Panc1 (cell line): ENCODE data around the gene MYBPC3. TPM values are rescaled to one million over a fixed set of nuclear protein-coding genes. Genes with fewer than 3 reads are reported as not detected.
A peak's percentile ranks its signal among the peaks of the same experiment; 100 is the strongest.

Source experiments
- ATAC-seq: fragments of 200-7000 bp; cut with Tn5 transposase; 2 replicates; pipeline ENCODE4 v1.9.1; 2020; ENCODE audit warnings: mild to moderate bottlenecking, moderate library complexity
- BruUV-seq: library from RNA; stranded (reverse); fragments of 400-500 nt; replicated peaks from 2 replicates; lab custom pipeline; 2021; lab: Mats Ljungman, UMichigan
- CTCF ChIA-PET: fragments of 300-600 bp; sonication (Branson Sonifier 250); formaldehyde crosslinking; loops from one replicate; lab custom pipeline; 2022; ENCODE audit warnings: antibody characterized with exemption; lab: Charles Lee
- POLR2A ChIA-PET: fragments of 300-600 bp; sonication (Branson Sonifier 250); formaldehyde crosslinking; loops from one replicate; lab custom pipeline; 2022; ENCODE audit warnings: antibody characterized with exemption; lab: Charles Lee
- DNase-seq: peaks from one replicate; pipeline ENCODE4 v3.0.0-alpha.2; 2010; ENCODE audit warnings: low read depth, low spot score
- H3K27ac ChIP-seq: 2 replicates; pipeline ENCODE4 v1.5.1; 2011; ENCODE audit warnings: mild to moderate bottlenecking, low read length, inconsistent platforms
- H3K27me3 ChIP-seq: fragments of 200-500 bp; sonication (Bioruptor generic); 2 replicates; pipeline ENCODE4 v1.6.0; 2014; ENCODE audit warnings: low read length, inconsistent platforms; ENCODE audit not compliant: control insufficient read depth, insufficient read depth
- H3K36me3 ChIP-seq: fragments of 200-500 bp; sonication (Bioruptor generic); 2 replicates; pipeline ENCODE4 v1.5.1; 2014; ENCODE audit warnings: inconsistent platforms, mild to moderate bottlenecking, low read length, moderate library complexity; ENCODE audit not compliant: control insufficient read depth, insufficient read depth
- H3K4me1 ChIP-seq: 2 replicates; pipeline ENCODE4 v1.5.1; 2011; ENCODE audit warnings: inconsistent platforms, mild to moderate bottlenecking, low read length, moderate library complexity; ENCODE audit not compliant: control insufficient read depth, insufficient read depth
- H3K4me3 ChIP-seq, 2 experiments: 2 replicates each; pipeline ENCODE4 v1.5.1; 2011 to 2012; ENCODE audit warnings: low read depth in 2 of 2, low read length in 2 of 2, mild to moderate bottlenecking in 2 of 2, inconsistent platforms in 1 of 2, moderate library complexity in 1 of 2
- H3K9me3 ChIP-seq: fragments of 200-500 bp; sonication (Bioruptor generic); 2 replicates; pipeline ENCODE4 v1.5.1; 2014; ENCODE audit warnings: low read depth, mild to moderate bottlenecking, inconsistent platforms, low read length, moderate library complexity; ENCODE audit not compliant: control insufficient read depth, insufficient read depth
- CTCF ChIP-seq: fragments of 450-650 bp; IDR thresholded peaks from 2 replicates; pipeline ENCODE4 v1.5.1; 2017; ENCODE audit warnings: mild to moderate bottlenecking
- POLR2AphosphoS5 ChIP-seq: IDR thresholded peaks from 2 replicates; pipeline ENCODE4 v1.6.1; 2012; ENCODE audit warnings: mild to moderate bottlenecking, low read depth, low read length, moderate library complexity
- SIN3A ChIP-seq: IDR thresholded peaks from 2 replicates; pipeline ENCODE4 v1.6.1; 2012; ENCODE audit warnings: low read depth, mild to moderate bottlenecking, low read length, moderate library complexity, borderline replicate concordance; ENCODE audit not compliant: insufficient read depth
- TCF7L2 ChIP-seq: IDR thresholded peaks from 2 replicates; pipeline ENCODE4 v1.6.1; 2011; ENCODE audit warnings: mild to moderate bottlenecking, low read depth, low read length, inconsistent platforms
- in situ Hi-C: cut with HindIII; loops from 2 replicates; pipeline ENCODE4 v1.10.0; 2016; ENCODE audit warnings: low sequenced_read_pairs, low pct_unique_long_range_greater_than_20kb
- intact Hi-C: fragments of 100-400 bp; cut with micrococcal nuclease; formaldehyde crosslinking; loops from one replicate; pipeline ENCODE4 v1.10.0; 2022; ENCODE audit not compliant: unreplicated experiment
- total RNA-seq: library from RNA; stranded (reverse); gene quantifications from one replicate; pipeline ENCODE4 v1.2.1, GENCODE V29; 2021; ENCODE audit not compliant: unreplicated experiment
- TF ChIP-seq, protein P1 (sequence below), 2 experiments: IDR thresholded peaks; 2 replicates each; pipeline ENCODE4 v1.6.1; 2011 to 2012; ENCODE audit warnings: low read depth in 2 of 2, control low read depth in 1 of 2, low read length in 1 of 2, mild to moderate bottlenecking in 1 of 2, moderate library complexity in 1 of 2; ENCODE audit not compliant: insufficient read depth in 1 of 2

Gene MYBPC3
- total RNA-seq, 1 experiment from 2014 or later: not detected

DNA sequence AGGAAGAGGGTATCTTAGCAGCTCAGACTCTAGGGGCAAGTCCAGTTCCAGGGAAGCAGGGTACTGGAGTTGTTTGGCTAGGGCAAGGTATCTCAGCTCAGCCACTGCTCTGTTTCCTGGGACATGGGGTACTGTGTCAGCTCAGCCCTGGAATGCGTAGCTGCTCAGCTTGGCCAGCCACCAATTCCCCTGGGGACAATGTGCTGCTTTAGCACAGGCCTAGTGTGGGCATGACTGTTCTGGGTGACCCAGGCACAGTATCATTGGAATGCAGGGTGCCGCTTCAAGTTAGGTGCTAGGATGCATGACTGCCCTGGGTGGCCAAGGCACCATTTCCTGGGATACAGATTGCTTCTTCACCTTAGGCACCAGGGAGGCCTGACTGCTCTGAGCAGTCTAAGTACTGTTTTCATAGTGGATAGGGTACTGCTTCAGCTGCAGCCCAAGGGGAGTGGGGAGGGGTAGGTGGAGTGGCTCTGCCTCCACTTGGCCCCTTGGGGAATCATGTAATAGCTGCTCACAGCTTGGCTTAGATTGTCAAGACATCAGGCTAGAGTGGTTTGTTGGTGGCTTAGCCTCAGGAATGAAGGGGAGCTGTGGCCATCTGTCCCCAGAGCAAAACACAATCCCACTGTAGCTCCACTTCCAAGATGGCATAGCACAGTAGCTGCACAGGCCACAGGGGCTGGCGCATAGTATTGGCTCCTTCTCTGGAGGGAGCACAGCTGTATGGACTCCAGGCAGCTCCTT is 46.6 kb downstream of the MYBPC3 start:
- 0 out of 2 replicates have a peak, but pooled peaks have one; percentile 26 for ATAC-seq
- intact Hi-C loops (no loop called here), in situ Hi-C loops (no loop called here)
- Histone ChIP-seq H3K27me3 (no peaks in the 10 kb centered on the region), H3K4me3 (no peak overlapping the region), H3K36me3 (peaks cover 2% of the 10 kb centered on the region; the same call in 1 of the 2 replicates), H3K4me1 (no peaks in the 10 kb centered on the region), H3K9me3 (no peaks in the 10 kb centered on the region), H3K27ac (no peak overlapping the region)
- TF ChIP-seq POLR2AphosphoS5: no peak
- no peak for TF ChIP-seq CTCF
- no peak for TF ChIP-seq SIN3A
- TF ChIP-seq, protein P1, sequence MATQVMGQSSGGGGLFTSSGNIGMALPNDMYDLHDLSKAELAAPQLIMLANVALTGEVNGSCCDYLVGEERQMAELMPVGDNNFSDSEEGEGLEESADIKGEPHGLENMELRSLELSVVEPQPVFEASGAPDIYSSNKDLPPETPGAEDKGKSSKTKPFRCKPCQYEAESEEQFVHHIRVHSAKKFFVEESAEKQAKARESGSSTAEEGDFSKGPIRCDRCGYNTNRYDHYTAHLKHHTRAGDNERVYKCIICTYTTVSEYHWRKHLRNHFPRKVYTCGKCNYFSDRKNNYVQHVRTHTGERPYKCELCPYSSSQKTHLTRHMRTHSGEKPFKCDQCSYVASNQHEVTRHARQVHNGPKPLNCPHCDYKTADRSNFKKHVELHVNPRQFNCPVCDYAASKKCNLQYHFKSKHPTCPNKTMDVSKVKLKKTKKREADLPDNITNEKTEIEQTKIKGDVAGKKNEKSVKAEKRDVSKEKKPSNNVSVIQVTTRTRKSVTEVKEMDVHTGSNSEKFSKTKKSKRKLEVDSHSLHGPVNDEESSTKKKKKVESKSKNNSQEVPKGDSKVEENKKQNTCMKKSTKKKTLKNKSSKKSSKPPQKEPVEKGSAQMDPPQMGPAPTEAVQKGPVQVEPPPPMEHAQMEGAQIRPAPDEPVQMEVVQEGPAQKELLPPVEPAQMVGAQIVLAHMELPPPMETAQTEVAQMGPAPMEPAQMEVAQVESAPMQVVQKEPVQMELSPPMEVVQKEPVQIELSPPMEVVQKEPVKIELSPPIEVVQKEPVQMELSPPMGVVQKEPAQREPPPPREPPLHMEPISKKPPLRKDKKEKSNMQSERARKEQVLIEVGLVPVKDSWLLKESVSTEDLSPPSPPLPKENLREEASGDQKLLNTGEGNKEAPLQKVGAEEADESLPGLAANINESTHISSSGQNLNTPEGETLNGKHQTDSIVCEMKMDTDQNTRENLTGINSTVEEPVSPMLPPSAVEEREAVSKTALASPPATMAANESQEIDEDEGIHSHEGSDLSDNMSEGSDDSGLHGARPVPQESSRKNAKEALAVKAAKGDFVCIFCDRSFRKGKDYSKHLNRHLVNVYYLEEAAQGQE (IDR thresholded peaks at IDR 0.05; ENCODE audit: insufficient read depth in 1 of 2, low read depth in 2 of 2, low read length in 1 of 2): no peak
- TF ChIP-seq TCF7L2: no peak
- CTCF ChIA-PET: no interaction called here
- BruUV-seq: no TSS peak
- POLR2A ChIA-PET: interaction anchor here (0.6 kb wide), 1 partner anchor 67 kb away, joined by 6 read pairs; no protein-coding TSS in a partner anchor
- DNase-seq: no peak

DNA sequence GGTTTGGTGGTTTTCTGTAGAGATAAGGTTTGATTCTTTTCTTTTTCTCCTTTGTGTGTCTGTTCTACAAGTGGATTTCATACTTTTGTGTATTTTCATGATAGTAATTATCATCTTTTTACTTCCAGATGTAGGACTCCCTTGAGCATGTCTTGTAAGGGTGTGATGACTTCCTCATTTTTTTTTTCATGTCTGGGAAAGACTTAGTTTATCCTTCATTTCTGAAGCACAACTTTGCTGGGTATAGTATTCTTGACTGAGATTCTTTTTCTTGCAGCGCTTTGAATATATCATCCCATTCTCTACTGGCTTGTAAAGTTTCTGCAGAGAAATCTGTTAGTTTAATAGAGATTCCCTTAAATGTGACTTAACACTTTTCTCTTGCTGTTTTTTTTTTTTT is 49.6 kb downstream of the MYBPC3 start:
- Histone ChIP-seq H3K27ac (no peak overlapping the region), H3K9me3 (no peaks in the 10 kb centered on the region), H3K4me1 (no peaks in the 10 kb centered on the region), H3K4me3 (no peak overlapping the region), H3K36me3 (peaks cover 2% of the 10 kb centered on the region; the same call in 1 of the 2 replicates), H3K27me3 (no peaks in the 10 kb centered on the region)
- BruUV-seq: no TSS peak
- DNase-seq (no peak), ATAC-seq (no peak)
- in situ Hi-C loops: no loop called here
- TF ChIP-seq, protein P1 (IDR thresholded peaks at IDR 0.05; ENCODE audit: insufficient read depth in 1 of 2, low read depth in 2 of 2, low read length in 1 of 2): no peak
- no peak for TF ChIP-seq TCF7L2
- ChIA-PET POLR2A (no interaction called here), CTCF (interaction anchor here (0.6 kb wide), 1 partner anchor 45 kb away, joined by 3 read pairs; the partner anchor contains the start of gene NR1H3)
- intact Hi-C loops: no loop called here
